A549 (cell line): ENCODE results near the gene IL17RC. TPM values are rescaled to one million over a fixed set of nuclear protein-coding genes. Genes with fewer than 3 reads are reported as not detected.

Experiments
- ATAC-seq, 2 experiments: fragments of 200-7000 bp in 1 of 2; fragments of >200 bp in 1 of 2; cut with Nextera tagmentation in 1 of 2; cut with Tn5 transposase in 1 of 2; 3 replicates each; pipeline versions ENCODE4 v1.8.0 to v1.9.1; 2018 to 2020; ENCODE audit warnings: mild to moderate bottlenecking in 1 of 2, moderate library complexity in 1 of 2
- CTCF ChIA-PET: fragments of 300-600 bp; sonication (Branson Sonifier 250); formaldehyde crosslinking; extraction: SDS; loops from one replicate; lab custom pipeline; 2021; ENCODE audit warnings: antibody characterized with exemption, inconsistent platforms; lab: Yijun Ruan, JAX
- POLR2A ChIA-PET: fragments of 350-600 bp; formaldehyde crosslinking; extraction: SDS; loops from one replicate; lab custom pipeline; 2021; ENCODE audit warnings: antibody characterized with exemption, inconsistent platforms; lab: Yijun Ruan, JAX
- DNase-seq, 2 experiments: peaks; one replicate each; pipeline versions ENCODE4 v3.0.0 to v3.0.0-alpha.2; 2011 to 2016; ENCODE audit warnings: low read depth in 1 of 2, low spot score in 1 of 2
- FAIRE-seq: peaks from 2 replicates; lab custom pipeline; 2011; peaks lifted over from hg19 to GRCh38; lab: Jason Lieb, UNC
- H3K27ac ChIP-seq, 2 experiments: fragments of >200 bp; sonication (Bioruptor Twin); formaldehyde crosslinking; 3 replicates each; pipeline ENCODE4 v1.5.1; 2016 to 2017
- H3K4me1 ChIP-seq: fragments of >200 bp; sonication (Bioruptor Twin); formaldehyde crosslinking; 3 replicates; pipeline ENCODE4 v1.6.1; 2016
- H3K4me2 ChIP-seq: fragments of >200 bp; sonication (Bioruptor Twin); formaldehyde crosslinking; 3 replicates; pipeline ENCODE4 v1.6.1; 2016
- H3K4me3 ChIP-seq: fragments of >200 bp; sonication (Bioruptor Twin); formaldehyde crosslinking; 3 replicates; pipeline ENCODE4 v1.5.1; 2016
- H3K9me3 ChIP-seq: fragments of >200 bp; sonication (Bioruptor Twin); formaldehyde crosslinking; 3 replicates; pipeline ENCODE4 v1.6.1; 2016
- BHLHE40 ChIP-seq: IDR thresholded peaks from 2 replicates; pipeline ENCODE4 v1.6.1; 2012; ENCODE audit warnings: low read depth, low read length, inconsistent platforms
- CBX2 ChIP-seq: fragments of 200-600 bp; sonication (generic); IDR thresholded peaks from 2 replicates; pipeline ENCODE4 v1.6.1; 2016; ENCODE audit warnings: low read depth, mild to moderate bottlenecking, borderline replicate concordance
- EHMT2 ChIP-seq: fragments of 200-600 bp; sonication (generic); IDR thresholded peaks from 2 replicates; pipeline ENCODE4 v1.6.1; 2016; ENCODE audit warnings: antibody characterized with exemption, low read depth, mild to moderate bottlenecking, moderate library complexity
- EP300 ChIP-seq, 2 experiments: fragments of >200 bp; sonication (Bioruptor Twin); formaldehyde crosslinking; IDR thresholded peaks; 2 replicates in 1 of 2; 3 replicates in 1 of 2; pipeline ENCODE4 v1.6.1; 2016 to 2017
- HEYL ChIP-seq: fragments of 250-450 bp; sonication (Bioruptor Pico); IDR thresholded peaks from 2 replicates; pipeline ENCODE4 v1.8.0; 2021; ENCODE audit warnings: mild to moderate bottlenecking, moderate library complexity
- JUNB ChIP-seq: fragments of >200 bp; sonication (Bioruptor Twin); formaldehyde crosslinking; IDR thresholded peaks from 2 replicates; pipeline ENCODE4 v1.6.1; 2016
- KDM1A ChIP-seq: fragments of 200-600 bp; sonication (generic); IDR thresholded peaks from 2 replicates; pipeline ENCODE4 v1.6.1; 2016; ENCODE audit warnings: low read depth, mild to moderate bottlenecking
- MAFK ChIP-seq: fragments of 450-650 bp; IDR thresholded peaks from 2 replicates; pipeline ENCODE4 v1.6.1; 2014; ENCODE audit not compliant: partially characterized antibody
- NFE2L2 ChIP-seq: fragments of 150-350 bp; conservative IDR thresholded peaks from 2 replicates; pipeline ENCODE4 v1.6.1; 2014; ENCODE audit warnings: low read length
- POLR2A ChIP-seq: IDR thresholded peaks from 2 replicates; pipeline ENCODE4 v1.6.1; 2012; ENCODE audit warnings: mild to moderate bottlenecking, low read length
- RAD21 ChIP-seq, 2 experiments: fragments of >200 bp in 1 of 2; sonication (Bioruptor Twin) in 1 of 2; formaldehyde crosslinking in 1 of 2; IDR thresholded peaks in 1 of 2; conservative IDR thresholded peaks in 1 of 2; 2 replicates in 1 of 2; 3 replicates in 1 of 2; pipeline ENCODE4 v1.6.1; 2012 to 2018; ENCODE audit warnings: inconsistent platforms in 1 of 2
- RARB ChIP-seq: fragments of 250-450 bp; sonication (Bioruptor Pico); IDR thresholded peaks from 2 replicates; pipeline ENCODE4 v1.8.0; 2021; ENCODE audit warnings: mild to moderate bottlenecking, moderate library complexity
- RFX5 ChIP-seq: fragments of 450-650 bp; IDR thresholded peaks from 2 replicates; pipeline ENCODE4 v1.7.1; 2014; ENCODE audit warnings: antibody characterized with exemption, mild to moderate bottlenecking, moderate library complexity
- SMC3 ChIP-seq: fragments of >200 bp; sonication (Bioruptor Twin); formaldehyde crosslinking; IDR thresholded peaks from 3 replicates; pipeline ENCODE4 v1.6.1; 2018; ENCODE audit warnings: inconsistent platforms
- ZFP36 ChIP-seq: fragments of 450-650 bp; IDR thresholded peaks from 2 replicates; pipeline ENCODE4 v1.6.1; 2014; ENCODE audit warnings: borderline replicate concordance; ENCODE audit not compliant: partially characterized antibody
- ZNF302 ChIP-seq: fragments of 250-450 bp; sonication (Bioruptor Pico); IDR thresholded peaks from 2 replicates; pipeline ENCODE4 v1.9.0; 2021; ENCODE audit warnings: inconsistent platforms, mild to moderate bottlenecking, moderate library complexity
- WGBS: methylation state at CpG from one replicate; pipeline ENCODE4 v1.1.6; 2017; ENCODE audit errors: missing lambda C conversion rate; 5-methylcytosine and 5-hydroxymethylcytosine counted together
- polyA plus RNA-seq, 4 experiments: library from polyadenylated mRNA; depleted of rRNA in 3 of 4; stranded (reverse); fragments of >200 nt; fragmentation: RNase III in 1 of 4; extraction: RNeasy Plus Mini Kit Qiagen cat#74134 plus additional on column Dnase treatment in 1 of 4; gene quantifications; 2 replicates in 3 of 4; 3 replicates in 1 of 4; pipeline ENCODE4 v1.2.3, GENCODE V29; 2011 to 2017
- TF ChIP-seq, protein P1 (sequence below): fragments of 200-600 bp; sonication (generic); IDR thresholded peaks from 2 replicates; pipeline ENCODE4 v1.6.1; 2016; ENCODE audit warnings: antibody characterized with exemption, mild to moderate bottlenecking, moderate library complexity
- TF ChIP-seq, protein P2 (sequence below): fragments of 250-450 bp; sonication (Bioruptor Pico); IDR thresholded peaks from 2 replicates; pipeline ENCODE4 v1.5.0; 2021; ENCODE audit warnings: mild to moderate bottlenecking, moderate library complexity, borderline replicate concordance

IL17RC gene
- polyA plus RNA-seq, 2 of the 4 experiments (the other 2 are of a cell fraction) = 7.7 to 9.4 TPM

DNA sequence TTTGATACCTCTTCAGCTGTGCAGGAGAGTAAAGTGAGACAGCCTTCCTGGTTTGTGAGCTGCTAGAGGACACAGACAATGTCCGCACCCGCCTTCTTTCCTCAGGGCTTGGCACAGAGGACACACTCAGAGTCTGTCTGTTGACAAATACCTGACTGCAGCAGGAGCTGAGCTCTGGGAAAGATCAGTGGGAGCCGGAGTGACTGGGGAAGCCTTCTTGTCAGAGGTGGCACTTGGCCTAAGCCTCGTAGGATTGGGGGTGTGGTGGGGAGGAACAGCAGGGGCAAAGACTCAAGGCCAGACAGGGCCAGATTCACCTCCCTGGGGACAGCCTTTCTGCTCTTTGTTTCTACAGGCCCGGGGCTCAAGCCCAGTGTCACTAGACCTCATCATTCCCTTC lies 3.3 kb upstream of the IL17RC start (continued):
- TF ChIP-seq, protein P1, sequence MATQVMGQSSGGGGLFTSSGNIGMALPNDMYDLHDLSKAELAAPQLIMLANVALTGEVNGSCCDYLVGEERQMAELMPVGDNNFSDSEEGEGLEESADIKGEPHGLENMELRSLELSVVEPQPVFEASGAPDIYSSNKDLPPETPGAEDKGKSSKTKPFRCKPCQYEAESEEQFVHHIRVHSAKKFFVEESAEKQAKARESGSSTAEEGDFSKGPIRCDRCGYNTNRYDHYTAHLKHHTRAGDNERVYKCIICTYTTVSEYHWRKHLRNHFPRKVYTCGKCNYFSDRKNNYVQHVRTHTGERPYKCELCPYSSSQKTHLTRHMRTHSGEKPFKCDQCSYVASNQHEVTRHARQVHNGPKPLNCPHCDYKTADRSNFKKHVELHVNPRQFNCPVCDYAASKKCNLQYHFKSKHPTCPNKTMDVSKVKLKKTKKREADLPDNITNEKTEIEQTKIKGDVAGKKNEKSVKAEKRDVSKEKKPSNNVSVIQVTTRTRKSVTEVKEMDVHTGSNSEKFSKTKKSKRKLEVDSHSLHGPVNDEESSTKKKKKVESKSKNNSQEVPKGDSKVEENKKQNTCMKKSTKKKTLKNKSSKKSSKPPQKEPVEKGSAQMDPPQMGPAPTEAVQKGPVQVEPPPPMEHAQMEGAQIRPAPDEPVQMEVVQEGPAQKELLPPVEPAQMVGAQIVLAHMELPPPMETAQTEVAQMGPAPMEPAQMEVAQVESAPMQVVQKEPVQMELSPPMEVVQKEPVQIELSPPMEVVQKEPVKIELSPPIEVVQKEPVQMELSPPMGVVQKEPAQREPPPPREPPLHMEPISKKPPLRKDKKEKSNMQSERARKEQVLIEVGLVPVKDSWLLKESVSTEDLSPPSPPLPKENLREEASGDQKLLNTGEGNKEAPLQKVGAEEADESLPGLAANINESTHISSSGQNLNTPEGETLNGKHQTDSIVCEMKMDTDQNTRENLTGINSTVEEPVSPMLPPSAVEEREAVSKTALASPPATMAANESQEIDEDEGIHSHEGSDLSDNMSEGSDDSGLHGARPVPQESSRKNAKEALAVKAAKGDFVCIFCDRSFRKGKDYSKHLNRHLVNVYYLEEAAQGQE = no peak
- TF ChIP-seq MAFK = no peak

DNA sequence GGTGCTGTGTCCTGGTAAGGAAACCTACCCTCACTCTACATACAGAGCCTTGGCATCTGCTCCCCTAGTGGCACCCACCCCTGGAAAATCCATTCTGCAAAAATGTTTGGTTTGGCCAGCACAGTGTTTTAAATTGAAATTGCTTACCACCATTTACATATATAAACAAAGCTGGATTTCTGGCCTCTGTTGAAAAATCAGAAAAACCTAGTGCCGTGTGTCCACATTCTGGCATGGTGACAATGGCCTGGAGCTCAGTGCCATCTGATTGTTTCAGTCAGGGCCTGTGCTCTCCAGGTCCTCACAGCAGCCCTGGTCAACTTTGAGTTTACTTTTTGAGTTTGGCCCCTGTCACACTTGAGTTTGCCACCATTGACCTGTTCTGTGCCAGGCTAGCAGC lies 2.9 kb upstream of the IL17RC start:
- POLR2A ChIA-PET = interaction anchor here (1.3 kb wide), 1 partner anchor 33 kb away, joined by 5 read pairs; no protein-coding TSS in a partner anchor
- Histone ChIP-seq H3K9me3 (no peaks in the 10 kb centered on the region), H3K27ac (peak overlapping the region in 1 of 2 experiments; percentile 89; a peak in 3 of 6 replicates), H3K4me2 (no peak overlapping the region), H3K4me1 (peaks cover 40% of the 10 kb centered on the region), H3K4me3 (no peak overlapping the region)
- FAIRE-seq (no peak), ATAC-seq (no peak), DNase-seq (no peak)
- TF ChIP-seq CBX2 (no peak), RFX5 (no peak), KDM1A (no peak), ZNF302 (CRISPR knock-in tag) (no peak), RARB (CRISPR knock-in tag) (no peak), RAD21 (conservative IDR thresholded peaks at IDR 0.05 in 1 of 2, IDR thresholded peaks at IDR 0.05 in 1 of 2) (no peak), NFE2L2 (no peak), JUNB (no peak), SMC3 (no peak), EP300 (IDR thresholded peaks at IDR 0.05) (no peak), HEYL (CRISPR knock-in tag) (no peak), POLR2A (no peak), ZFP36 (no peak), EHMT2 (no peak), BHLHE40 (no peak)
- TF ChIP-seq, protein P2, sequence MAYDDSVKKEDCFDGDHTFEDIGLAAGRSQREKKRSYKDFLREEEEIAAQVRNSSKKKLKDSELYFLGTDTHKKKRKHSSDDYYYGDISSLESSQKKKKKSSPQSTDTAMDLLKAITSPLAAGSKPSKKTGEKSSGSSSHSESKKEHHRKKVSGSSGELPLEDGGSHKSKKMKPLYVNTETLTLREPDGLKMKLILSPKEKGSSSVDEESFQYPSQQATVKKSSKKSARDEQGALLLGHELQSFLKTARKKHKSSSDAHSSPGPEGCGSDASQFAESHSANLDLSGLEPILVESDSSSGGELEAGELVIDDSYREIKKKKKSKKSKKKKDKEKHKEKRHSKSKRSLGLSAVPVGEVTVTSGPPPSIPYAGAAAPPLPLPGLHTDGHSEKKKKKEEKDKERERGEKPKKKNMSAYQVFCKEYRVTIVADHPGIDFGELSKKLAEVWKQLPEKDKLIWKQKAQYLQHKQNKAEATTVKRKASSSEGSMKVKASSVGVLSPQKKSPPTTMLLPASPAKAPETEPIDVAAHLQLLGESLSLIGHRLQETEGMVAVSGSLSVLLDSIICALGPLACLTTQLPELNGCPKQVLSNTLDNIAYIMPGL (CRISPR knock-in tag) = no peak
- TF ChIP-seq, protein P1 = no peak
- 75% methylated on average over 1 of the region's 1 CpG for WGBS
- CTCF ChIA-PET = interaction anchor here (0.7 to 11.4 kb wide), 12 partner anchors 12 to 198 kb away, joined by 3 to 73 read pairs (median 6); partner anchors contain the start of genes CRELD1, IL17RE and RPUSD3
